DOHH2 (cell line): ENCODE results near the gene RBFOX2.
A peak's percentile ranks its signal among the peaks of the same experiment; 100 is the strongest.

Source experiments
- H3F3A ChIP-seq: fragments of 200-600 bp; sonication (generic), shearing (Covaris generic); 2 replicates; pipeline ENCODE4 v1.6.0; 2016; ENCODE audit warnings: antibody characterized with exemption, mild to moderate bottlenecking; ENCODE audit not compliant: control insufficient read depth, insufficient read depth
- H3K27ac ChIP-seq: fragments of 200-600 bp; sonication (generic); 2 replicates; pipeline ENCODE4 v1.5.1; 2014; ENCODE audit warnings: low read depth, mild to moderate bottlenecking, low read length, moderate library complexity
- H3K27me3 ChIP-seq: fragments of 200-600 bp; sonication (generic); 2 replicates; pipeline ENCODE4 v1.6.1; 2014; ENCODE audit warnings: mild to moderate bottlenecking, low read length, mixed read lengths; ENCODE audit not compliant: control insufficient read depth
- H3K36me3 ChIP-seq: fragments of 200-600 bp; sonication (generic); 2 replicates; pipeline ENCODE4 v1.6.1; 2014; ENCODE audit warnings: mild to moderate bottlenecking, low read length, moderate library complexity, mixed read lengths; ENCODE audit not compliant: control insufficient read depth
- H3K4me1 ChIP-seq: fragments of 200-600 bp; sonication (generic); 2 replicates; pipeline ENCODE4 v1.6.1; 2014; ENCODE audit warnings: mild to moderate bottlenecking, low read length, mixed read lengths; ENCODE audit not compliant: control insufficient read depth
- H3K4me2 ChIP-seq: fragments of 200-600 bp; sonication (generic); 2 replicates; pipeline ENCODE4 v1.6.0; 2014; ENCODE audit warnings: mild to moderate bottlenecking, low read length, moderate library complexity
- H3K4me3 ChIP-seq: fragments of 200-600 bp; sonication (generic); 2 replicates; pipeline ENCODE4 v1.5.1; 2014; ENCODE audit warnings: mild to moderate bottlenecking, low read length, mixed read lengths
- H3K79me2 ChIP-seq: fragments of 200-600 bp; sonication (generic); 2 replicates; pipeline ENCODE4 v1.6.1; 2014; ENCODE audit warnings: mild to moderate bottlenecking, low read length, mixed read lengths; ENCODE audit not compliant: control insufficient read depth
- H3K9me2 ChIP-seq: fragments of 200-600 bp; sonication (generic); replicated peaks from 2 replicates; pipeline ENCODE4 v1.6.1; 2014; ENCODE audit warnings: mild to moderate bottlenecking, low read length, mixed read lengths; ENCODE audit not compliant: control insufficient read depth
- H3K9me3 ChIP-seq: fragments of 200-600 bp; sonication (generic); 2 replicates; pipeline ENCODE4 v1.6.1; 2014; ENCODE audit warnings: antibody characterized with exemption, low read length, mixed read lengths; ENCODE audit not compliant: control insufficient read depth, insufficient read depth
- H4K20me1 ChIP-seq: fragments of 200-600 bp; sonication (generic); 2 replicates; pipeline ENCODE4 v1.6.0; 2014; ENCODE audit warnings: low read depth, mild to moderate bottlenecking, antibody characterized with exemption, low read length, moderate library complexity; ENCODE audit not compliant: control insufficient read depth, insufficient read depth
- CTCF ChIP-seq: fragments of 200-600 bp; sonication (generic); IDR thresholded peaks from one replicate; pipeline ENCODE4 v1.5.1; 2014; ENCODE audit warnings: antibody characterized with exemption, mild to moderate bottlenecking, low read depth, low read length; ENCODE audit not compliant: poor library complexity, severe bottlenecking
- EZH2phosphoT487 ChIP-seq: fragments of 200-600 bp; sonication (generic); IDR thresholded peaks from 2 replicates; pipeline ENCODE4 v1.6.1; 2017; ENCODE audit warnings: borderline replicate concordance, mild to moderate bottlenecking, antibody characterized with exemption, low read length, moderate library complexity, mixed read lengths

RBFOX2 gene

DNA sequence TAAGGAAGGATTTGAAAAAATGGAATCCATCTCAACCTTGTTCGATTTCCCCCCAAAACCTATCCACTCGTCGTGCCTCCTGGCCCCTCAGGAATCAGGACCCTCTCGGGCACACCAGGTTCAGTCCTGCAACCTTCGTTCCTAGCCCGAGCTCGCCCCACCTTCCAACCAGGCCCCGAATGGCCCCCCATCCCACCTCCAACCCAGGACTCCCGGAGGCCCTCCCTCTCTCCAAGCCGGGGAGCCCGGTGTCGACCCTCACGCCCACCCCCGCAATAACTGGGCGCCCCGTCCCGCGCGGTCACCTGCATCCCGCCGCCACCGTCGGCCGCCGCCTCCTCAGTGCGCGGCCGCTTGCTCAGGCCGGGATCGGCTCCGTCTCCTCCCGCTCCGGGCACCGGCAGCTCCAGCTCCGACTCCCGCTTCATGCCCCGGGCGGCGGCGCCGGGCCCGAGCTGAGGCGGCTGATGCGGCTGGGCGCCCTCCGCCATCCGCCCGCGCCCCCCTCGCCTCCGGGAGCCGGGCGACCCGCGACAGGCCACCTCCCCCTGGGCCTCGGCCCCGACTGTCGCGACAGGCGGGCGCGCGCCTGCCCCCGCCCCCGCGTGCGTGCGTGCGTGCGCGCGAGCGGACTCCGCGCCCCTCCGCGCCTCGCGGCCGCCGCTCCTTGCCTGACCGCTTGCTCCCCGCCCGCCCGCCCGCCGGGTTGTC, 534 bp downstream of the RBFOX2 start:
- peaks cover 65% of the 10 kb centered on the region for H3K79me2 ChIP-seq
- H3K9me2 ChIP-seq: no peaks in the 10 kb centered on the region
- peaks cover 7% of the 10 kb centered on the region; the same call in 1 of the 2 replicates for H3F3A ChIP-seq
- H3K27me3 ChIP-seq: no peaks in the 10 kb centered on the region
- H3K4me2 ChIP-seq: peak overlapping the region; percentile 66
- H4K20me1 ChIP-seq: no peaks in the 10 kb centered on the region
- peaks cover 12% of the 10 kb centered on the region; the same call in 1 of the 2 replicates for H3K36me3 ChIP-seq
- peak overlapping the region; percentile 47 for H3K27ac ChIP-seq
- H3K4me3 ChIP-seq: peak overlapping the region; percentile 82
- H3K4me1 ChIP-seq: peaks cover 52% of the 10 kb centered on the region
- H3K9me3 ChIP-seq: no peaks in the 10 kb centered on the region
- TF ChIP-seq EZH2phosphoT487 (no peak), CTCF (no peak)

DNA sequence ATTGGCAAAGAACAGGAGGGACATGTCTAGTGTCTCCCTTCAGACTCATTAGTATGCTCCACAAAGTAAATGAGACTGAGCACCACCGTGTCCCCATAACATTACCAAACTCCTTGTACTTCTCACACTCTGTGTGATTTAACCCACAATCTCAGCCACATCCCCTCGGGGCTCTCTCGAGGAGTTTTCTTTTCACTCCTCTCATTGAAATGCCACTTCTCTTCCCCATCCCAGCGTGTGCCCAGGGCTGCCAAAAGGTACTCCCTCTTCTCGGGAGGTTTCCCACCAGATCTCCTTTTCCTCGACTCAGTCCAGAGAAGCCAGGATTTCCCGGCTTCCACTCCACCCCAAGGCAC, 1.1 kb downstream of the RBFOX2 start:
- Histone ChIP-seq H4K20me1 (no peaks in the 10 kb centered on the region), H3K4me1 (peaks cover 57% of the 10 kb centered on the region), H3K27ac (peak overlapping the region; percentile 47), H3K79me2 (peaks cover 70% of the 10 kb centered on the region), H3K36me3 (peaks cover 14% of the 10 kb centered on the region), H3K9me2 (no peaks in the 10 kb centered on the region), H3F3A (peaks cover 11% of the 10 kb centered on the region; the same call in 1 of the 2 replicates), H3K9me3 (no peaks in the 10 kb centered on the region), H3K4me3 (peak overlapping the region; percentile 75), H3K27me3 (no peaks in the 10 kb centered on the region), H3K4me2 (peak overlapping the region; percentile 66)
- TF ChIP-seq CTCF (no peak), EZH2phosphoT487 (no peak)

DNA sequence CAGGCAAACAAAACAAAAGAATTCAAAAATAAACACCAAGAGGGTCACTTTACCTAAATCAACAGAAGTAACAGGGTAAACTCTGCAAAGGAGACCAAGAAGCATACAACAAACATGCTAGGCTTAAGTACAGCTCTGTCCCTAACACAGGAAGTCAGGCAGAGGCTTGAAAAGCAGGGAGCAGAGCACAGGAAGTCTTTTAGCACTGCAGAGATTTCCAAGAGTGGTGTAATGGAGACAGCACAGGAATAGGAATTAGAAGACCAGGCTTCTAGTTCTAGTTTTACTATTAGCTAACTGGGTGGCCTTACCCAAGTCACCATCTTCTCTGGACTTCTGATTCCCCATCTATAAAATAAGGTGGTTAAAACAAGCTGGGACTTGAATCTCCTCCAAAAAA, 1.9 kb downstream of the RBFOX2 start:
- no peaks in the 10 kb centered on the region for H3K27me3 ChIP-seq
- no peaks in the 10 kb centered on the region for H4K20me1 ChIP-seq
- peak overlapping the region; percentile 47 for H3K27ac ChIP-seq
- H3K79me2 ChIP-seq: peaks cover 78% of the 10 kb centered on the region
- H3K4me3 ChIP-seq: peak overlapping the region; percentile 75
- H3K4me2 ChIP-seq: peak overlapping the region; percentile 66
- H3F3A ChIP-seq: peaks cover 19% of the 10 kb centered on the region
- H3K36me3 ChIP-seq: peaks cover 21% of the 10 kb centered on the region
- no peak for TF ChIP-seq CTCF
- no peak for TF ChIP-seq EZH2phosphoT487
- H3K9me2 ChIP-seq: no peaks in the 10 kb centered on the region
- peaks cover 66% of the 10 kb centered on the region for H3K4me1 ChIP-seq
- H3K9me3 ChIP-seq: no peaks in the 10 kb centered on the region
